GM12878 (cell line): ENCODE data around the gene PRKRIP1.
"Not testable (repeated sequence)": the region's sequence is repeated elsewhere in the genome, so short reads cannot be mapped to it uniquely, and the experiment has no call there.

Experiments
- CEBPB ChIP-seq, 2 experiments: fragments of 150-350 bp in 1 of 2; IDR thresholded peaks; 2 replicates each; pipeline ENCODE4 v1.6.1; 2012 to 2014; ENCODE audit warnings: low read depth in 2 of 2, low read length in 2 of 2, borderline replicate concordance in 1 of 2, inconsistent platforms in 1 of 2
- CTCF ChIP-seq, 3 experiments: IDR thresholded peaks in 2 of 3; conservative IDR thresholded peaks in 1 of 3; 2 replicates each; pipeline ENCODE4 v1.5.1; 2011; ENCODE audit warnings: low read depth in 3 of 3, low read length in 3 of 3, mild to moderate bottlenecking in 3 of 3, control low read depth in 2 of 3, moderate library complexity in 2 of 3, inconsistent platforms in 1 of 3, mixed read lengths in 1 of 3; ENCODE audit not compliant: control insufficient read depth in 2 of 3, insufficient read depth in 1 of 3; ENCODE audit errors: extremely low read depth in 1 of 3
- EZH2 ChIP-seq: IDR thresholded peaks from 2 replicates; pipeline ENCODE4 v1.6.1; 2012; ENCODE audit warnings: low read depth, mild to moderate bottlenecking, control low read depth, inconsistent platforms, low read length, borderline replicate concordance; ENCODE audit not compliant: control insufficient read depth

DNA sequence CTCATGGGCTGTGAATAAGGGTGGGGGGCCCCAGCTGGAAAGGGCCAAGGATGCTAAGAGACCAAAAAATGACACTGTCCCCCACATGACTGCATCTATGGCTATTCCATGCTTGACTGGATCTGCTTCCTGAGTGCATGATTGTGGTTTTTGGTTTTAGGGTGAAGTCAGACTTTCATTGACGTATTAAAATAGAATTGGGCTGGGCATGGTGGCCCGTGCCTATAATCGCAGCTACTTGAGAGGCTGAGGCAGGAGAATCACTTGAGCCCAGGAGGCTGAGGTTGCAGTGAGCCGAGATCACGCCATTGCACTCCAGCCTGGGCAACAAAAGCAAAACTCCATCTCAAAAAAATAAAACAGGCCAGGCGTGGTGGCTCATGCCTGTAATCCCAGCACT lies 12.4 kb downstream of the PRKRIP1 start:
- TF ChIP-seq EZH2; CTCF (IDR thresholded peaks at IDR 0.05 in 2 of 3, conservative IDR thresholded peaks at IDR 0.05 in 1 of 3; ENCODE audit: control insufficient read depth in 2 of 3, extremely low read depth in 1 of 3, insufficient read depth in 1 of 3, low read depth in 3 of 3, low read length in 3 of 3); CEBPB (IDR thresholded peaks at IDR 0.05; ENCODE audit: borderline replicate concordance in 1 of 2, low read depth in 2 of 2, low read length in 2 of 2): not testable (repeated sequence)
